H1 (cell line): Measurements from ENCODE around the gene RGS9BP. TPM values are rescaled to one million over a fixed set of nuclear protein-coding genes. Genes with fewer than 3 reads are reported as not detected.

ENCODE experiments used
- CBX8 ChIP-seq: fragments of 300-800, 300-1000 bp; sonication (generic); IDR thresholded peaks from 2 replicates; pipeline ENCODE4 v1.7.1; 2016; ENCODE audit warnings: low read depth, low read length, borderline replicate concordance
- CHD2 ChIP-seq: IDR thresholded peaks from 2 replicates; pipeline ENCODE4 v1.6.1; 2012; ENCODE audit warnings: low read length, improper control_type of control experiment
- CHD7 ChIP-seq: fragments of 300-600 bp; sonication (generic); IDR thresholded peaks from 2 replicates; pipeline ENCODE4 v1.7.1; 2012; ENCODE audit warnings: low read length, moderate library complexity, mild to moderate bottlenecking, inconsistent platforms; ENCODE audit not compliant: insufficient replicate concordance
- GABPA ChIP-seq: IDR thresholded peaks from 2 replicates; pipeline ENCODE4 v1.6.1; 2011; ENCODE audit warnings: mild to moderate bottlenecking, low read length, moderate library complexity, borderline replicate concordance; ENCODE audit not compliant: insufficient read depth
- KDM4A ChIP-seq: IDR thresholded peaks from one replicate; pipeline ENCODE4 v1.7.1; 2012; ENCODE audit warnings: low read depth, mild to moderate bottlenecking, moderate library complexity, low read length, inconsistent platforms; ENCODE audit not compliant: severe bottlenecking
- RNF2 ChIP-seq: fragments of 200-900, 300-1000 bp; sonication (generic); IDR thresholded peaks from 2 replicates; pipeline ENCODE4 v1.7.1; 2016; ENCODE audit warnings: borderline replicate concordance, low read depth, mild to moderate bottlenecking, antibody characterized with exemption, low read length; ENCODE audit not compliant: poor library complexity, severe bottlenecking; ENCODE audit errors: missing control alignments
- RXRA ChIP-seq: IDR thresholded peaks from 2 replicates; pipeline ENCODE4 v1.6.1; 2011; ENCODE audit warnings: low read depth, mild to moderate bottlenecking, low read length, moderate library complexity; ENCODE audit not compliant: insufficient read depth
- SIX5 ChIP-seq: IDR thresholded peaks from 2 replicates; pipeline ENCODE4 v1.6.1; 2011; ENCODE audit warnings: mild to moderate bottlenecking, low read depth, low read length
- TAF7 ChIP-seq: optimal IDR thresholded peaks from 2 replicates; pipeline ENCODE3; 2011; ENCODE audit warnings: low read depth, mild to moderate bottlenecking, inconsistent platforms, low read length, moderate library complexity, borderline replicate concordance
- TBP ChIP-seq: IDR thresholded peaks from 2 replicates; pipeline ENCODE4 v1.6.1; 2011; ENCODE audit warnings: low read depth, low read length, improper control_type of control experiment
- ZNF274 ChIP-seq: IDR thresholded peaks from 2 replicates; pipeline ENCODE4 v1.7.0; 2012; ENCODE audit warnings: low read length, borderline replicate concordance; ENCODE audit errors: extremely low read depth
- polyA plus RNA-seq, 7 experiments: library from polyadenylated mRNA; depleted of rRNA in 3 of 7; stranded (reverse) in 5 of 7; unstranded in 2 of 7; fragments of >200 nt in 5 of 7; fragments of 200-250 nt in 2 of 7; gene quantifications; 1 replicate in 5 of 7; 2 replicates in 1 of 7; 4 replicates in 1 of 7; pipeline versions ENCODE4 v1.2.1 to v1.2.3, GENCODE V29; 2011 to 2013; ENCODE audit warnings: missing spikeins in 2 of 7, mixed read lengths in 2 of 7
- total RNA-seq: library from RNA; stranded (reverse); fragmentation: NEBNext Ultra II Directional; extraction: Animal tissue kit (Norgen Biotek cat#: 25700); gene quantifications from 2 replicates; pipeline ENCODE4 v1.2.1, GENCODE V29; 2021

The RGS9BP gene
- total and polyA plus RNA-seq, 2 of the 8 experiments (the other 6 are each of a cell fraction or from before 2014, with no cell fraction given), result 0.11 to 0.26 TPM

DNA sequence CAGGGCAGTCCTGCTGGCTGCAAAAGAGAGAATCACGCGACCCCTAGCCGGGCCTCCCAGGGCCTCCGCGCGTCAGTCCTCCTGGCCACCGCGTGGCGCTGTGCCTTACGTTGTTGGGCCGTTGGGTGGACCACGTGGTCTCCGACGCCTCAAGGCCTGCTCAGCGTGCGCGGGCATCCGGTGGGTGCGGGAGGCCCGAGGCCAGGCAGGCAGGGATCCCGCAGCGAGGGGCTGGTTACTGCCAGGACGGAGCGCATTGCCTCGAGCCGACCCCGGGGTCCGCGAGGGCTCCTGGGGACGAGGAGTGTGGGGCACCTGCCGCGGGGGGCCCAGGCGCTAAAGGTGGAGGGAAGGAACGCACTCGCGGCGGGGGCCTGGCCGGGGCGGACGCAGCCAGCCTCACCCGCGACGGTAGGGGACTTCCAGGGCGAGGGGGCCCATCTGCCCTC is 44.0 kb downstream of the RGS9BP start, which contains the start of gene TDRD12 (continued):
- TF ChIP-seq TAF7 (no peak), RNF2 (no peak), SIX5 (no peak), RXRA (no peak), KDM4A (no peak), ZNF274 (no peak), CHD2 (no peak), TBP (0 out of 2 replicates have a peak, but pooled peaks have one; percentile 15), GABPA (no peak), CHD7 (no peak), CBX8 (no peak)
